ENCODE measurements around the gene COL17A1.

GRCh38 chr10:103990121-103990520 lies 95.6 kb downstream of the COL17A1 start:
- no peak for TF ChIP-seq CTCF (IDR thresholded peaks at IDR 0.05; ENCODE audit: borderline replicate concordance, extremely low read depth, low read length, poor library complexity, severe bottlenecking)
- TF ChIP-seq EZH2 (IDR thresholded peaks at IDR 0.05; ENCODE audit: borderline replicate concordance, low read depth, low read length, severe bottlenecking), result no peak

Measured in DND-41 (cell line).